HepG2 (cell line): ENCODE measurements around the gene SERPINF2. TPM values are rescaled to one million over a fixed set of nuclear protein-coding genes. Genes with fewer than 3 reads are reported as not detected.

Experiments used
- AGO2 ChIP-seq: fragments of 200-400 bp; formaldehyde crosslinking; optimal IDR thresholded peaks from 2 replicates; pipeline ENCODE3; 2017; ENCODE audit warnings: mild to moderate bottlenecking, low read depth, low read length, moderate library complexity
- ARNTL ChIP-seq: sonication (generic); formaldehyde crosslinking; IDR thresholded peaks from 2 replicates; pipeline ENCODE4 v1.4.0; 2020; ENCODE audit warnings: mild to moderate bottlenecking, missing genetic modification reagents
- FOXA3 ChIP-seq: IDR thresholded peaks from 2 replicates; pipeline ENCODE4 v1.6.1; 2016; ENCODE audit warnings: missing genetic modification reagents, missing compliant biosample characterization
- KDM1A ChIP-seq: IDR thresholded peaks from 2 replicates; pipeline ENCODE4 v1.6.1; 2016; ENCODE audit warnings: missing compliant biosample characterization
- KDM6A ChIP-seq: IDR thresholded peaks from 2 replicates; pipeline ENCODE4 v1.6.1; 2016; ENCODE audit warnings: low read depth
- KLF16 ChIP-seq, 2 experiments: sonication (generic) in 1 of 2; formaldehyde crosslinking in 1 of 2; IDR thresholded peaks; 2 replicates each; pipeline versions ENCODE4 v1.6.1 to v1.8.0; 2016 to 2023; ENCODE audit warnings: missing genetic modification reagents in 2 of 2, missing compliant biosample characterization in 1 of 2
- LCORL ChIP-seq, 2 experiments: fragments of 450-650 bp in 1 of 2; sonication (generic) in 1 of 2; formaldehyde crosslinking in 1 of 2; IDR thresholded peaks; 2 replicates each; pipeline versions ENCODE4 v1.5.0 to v1.6.1; 2017 to 2020; ENCODE audit warnings: antibody characterized with exemption in 1 of 2, missing genetic modification reagents in 1 of 2
- RFX3 ChIP-seq: IDR thresholded peaks from 2 replicates; pipeline ENCODE4 v1.6.1; 2016; ENCODE audit warnings: missing biosample characterization, missing genetic modification reagents
- SIN3B ChIP-seq: fragments of 150-350 bp; IDR thresholded peaks from 2 replicates; pipeline ENCODE4 v1.6.1; 2014; ENCODE audit warnings: low read length
- TARDBP ChIP-seq: sonication (generic); formaldehyde crosslinking; IDR thresholded peaks from 2 replicates; pipeline ENCODE4 v1.8.0; 2022; ENCODE audit warnings: mild to moderate bottlenecking, missing genetic modification reagents
- TBX3 ChIP-seq: fragments of 450-650 bp; IDR thresholded peaks from 2 replicates; pipeline ENCODE4 v1.6.1; 2017; ENCODE audit warnings: antibody characterized with exemption, mild to moderate bottlenecking, inconsistent platforms, borderline replicate concordance
- TCF7 ChIP-seq: sonication (generic); IDR thresholded peaks from 2 replicates; pipeline ENCODE4 v1.6.1; 2016; ENCODE audit warnings: antibody characterized with exemption, low read depth
- TGIF2 ChIP-seq: IDR thresholded peaks from 2 replicates; pipeline ENCODE4 v1.6.1; 2016; ENCODE audit warnings: control low read depth, missing compliant biosample characterization
- ZBTB20 ChIP-seq: sonication (generic); formaldehyde crosslinking; IDR thresholded peaks from 2 replicates; pipeline ENCODE4 v1.8.1; 2023; ENCODE audit warnings: missing genetic modification reagents, low read depth, mild to moderate bottlenecking, borderline replicate concordance
- ZNF460 ChIP-seq: sonication (generic); formaldehyde crosslinking; IDR thresholded peaks from 2 replicates; pipeline ENCODE4 v1.5.1; 2020; ENCODE audit warnings: missing genetic modification reagents, mild to moderate bottlenecking, borderline replicate concordance
- ZNF605 ChIP-seq: sonication (generic); formaldehyde crosslinking; IDR thresholded peaks from 2 replicates; pipeline ENCODE4 v1.8.0; 2022; ENCODE audit warnings: mild to moderate bottlenecking, missing genetic modification reagents
- ZNF746 ChIP-seq: sonication (generic); formaldehyde crosslinking; IDR thresholded peaks from 2 replicates; pipeline ENCODE4 v1.8.0; 2022; ENCODE audit warnings: mild to moderate bottlenecking, missing genetic modification reagents
- ZNF878 ChIP-seq: sonication (generic); formaldehyde crosslinking; IDR thresholded peaks from 2 replicates; pipeline ENCODE4 v1.8.1; 2023; ENCODE audit warnings: mild to moderate bottlenecking, missing genetic modification reagents, moderate library complexity
- ZNF891 ChIP-seq: sonication (generic); formaldehyde crosslinking; IDR thresholded peaks from 2 replicates; pipeline ENCODE4 v1.5.0; 2020; ENCODE audit warnings: mild to moderate bottlenecking, missing genetic modification reagents
- polyA plus RNA-seq, 8 experiments: library from polyadenylated mRNA; depleted of rRNA in 3 of 8; stranded (reverse) in 7 of 8; unstranded in 1 of 8; fragments of >200 nt; fragmentation: Illumina TruSeq in 4 of 8; extraction: Trizol in 4 of 8; gene quantifications; 2 replicates each; pipeline versions ENCODE4 v1.2.1 to v1.2.3, GENCODE V29; 2011 to 2016; ENCODE audit warnings: low read depth in 4 of 8, missing spikeins in 1 of 8, mixed read lengths in 1 of 8; ENCODE audit not compliant: insufficient read depth in 1 of 8
- total RNA-seq, 5 experiments: library from RNA; depleted of rRNA; stranded (reverse); fragments of >200 nt; fragmentation: Illumina TruSeq; extraction: Trizol; gene quantifications; 2 replicates each; pipeline ENCODE4 v1.2.3, GENCODE V29; 2016; ENCODE audit warnings: low read depth in 1 of 5
- TF ChIP-seq, protein P1 (sequence below): IDR thresholded peaks from 2 replicates; pipeline ENCODE4 v1.6.1; 2016; ENCODE audit warnings: missing genetic modification reagents, missing compliant biosample characterization
- TF ChIP-seq, protein P2 (sequence below): sonication (generic); formaldehyde crosslinking; IDR thresholded peaks from 2 replicates; pipeline ENCODE4 v1.5.0; 2020; ENCODE audit warnings: missing genetic modification reagents
- TF ChIP-seq, protein P3 (sequence below): sonication (generic); formaldehyde crosslinking; IDR thresholded peaks from 2 replicates; pipeline ENCODE4 v1.4.0; 2020; ENCODE audit warnings: low read depth, missing genetic modification reagents

Gene SERPINF2
- total and polyA plus RNA-seq, 2 of the 13 experiments (the other 11 are each of a cell fraction or from before 2014, with no cell fraction given) = 309 to 548 TPM

DNA sequence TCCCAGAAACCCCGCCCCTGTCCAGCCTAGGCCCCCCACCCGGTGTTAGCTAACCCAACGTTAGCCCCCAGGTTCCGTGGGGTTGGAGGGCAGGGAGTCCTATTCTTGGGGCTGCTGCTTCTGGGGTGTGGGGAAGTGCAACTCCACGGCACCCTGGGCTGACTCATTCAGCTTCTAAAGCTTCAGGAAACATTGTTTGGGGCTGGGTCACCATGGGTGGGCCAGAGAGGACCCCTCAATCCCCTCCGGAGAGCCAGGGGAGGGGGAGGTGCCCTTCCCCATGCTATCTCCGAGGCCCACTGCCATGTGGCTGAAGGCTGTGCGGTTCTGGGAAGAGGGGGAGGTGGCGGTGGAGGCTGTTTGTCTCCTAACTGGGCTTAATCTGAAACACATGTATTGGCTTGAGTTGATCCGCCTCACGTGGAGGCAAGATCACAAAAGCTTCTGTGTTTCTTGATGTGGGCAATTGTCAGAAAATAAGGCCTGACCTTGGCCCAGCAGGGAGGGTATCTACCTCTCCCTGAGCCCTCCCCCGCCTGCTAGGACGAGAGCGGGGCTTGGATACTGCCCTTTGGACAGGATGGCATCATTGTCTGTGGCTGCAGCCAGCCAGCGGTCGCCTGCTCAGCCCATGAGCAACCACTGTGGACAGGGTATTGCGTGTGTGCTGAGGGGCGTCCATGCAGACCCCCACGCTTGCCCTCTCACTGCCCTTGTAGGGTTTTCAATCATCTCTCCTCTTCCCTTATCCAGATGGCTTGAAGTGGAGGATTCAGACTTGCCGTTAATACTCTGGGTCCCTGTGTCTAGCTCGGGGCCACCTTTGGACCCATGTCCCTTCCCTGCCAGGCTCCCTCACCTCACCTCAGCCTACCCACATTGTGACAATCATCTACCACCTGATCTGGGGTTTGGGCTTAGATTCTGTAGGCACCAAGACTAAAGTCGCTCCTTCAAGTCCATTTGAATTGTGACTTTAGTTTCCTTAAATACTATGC lies 20.5 kb downstream of the SERPINF2 start (continued):
- TF ChIP-seq ARNTL (CRISPR knock-in tag) (peak; percentile 92), FOXA3 (CRISPR knock-in tag) (peak; percentile 79), KDM1A (CRISPR knock-in tag) (peak; percentile 56; the same call in 1 of the 2 replicates), KLF16 (CRISPR knock-in tag; IDR thresholded peaks at IDR 0.05) (peak in 1 of 2 experiments; percentile 80; a peak in 2 of 4 replicates), TARDBP (CRISPR knock-in tag) (peak; percentile 77), ZNF605 (CRISPR knock-in tag) (peak; percentile 83; the same call in 1 of the 2 replicates), LCORL (IDR thresholded peaks at IDR 0.05) (no peak), LCORL (CRISPR knock-in tag; IDR thresholded peaks at IDR 0.05) (peak; percentile 81; the same call in 1 of the 2 replicates), ZNF460 (CRISPR knock-in tag) (peak; percentile 20; the same call in 1 of the 2 replicates), ZBTB20 (CRISPR knock-in tag) (peak; percentile 5; the same call in 1 of the 2 replicates), TGIF2 (CRISPR knock-in tag) (peak; percentile 92), ZNF878 (CRISPR knock-in tag) (no peak), RFX3 (0 out of 2 replicates have a peak, but pooled peaks have one; percentile 13), SIN3B (peak; percentile 23; the same call in 1 of the 2 replicates), TBX3 (no peak), ZNF746 (peak; percentile 93), TCF7 (peak; percentile 71), ZNF891 (CRISPR knock-in tag) (peak; percentile 50; the same call in 1 of the 2 replicates), KDM6A (CRISPR knock-in tag) (peak; percentile 90), AGO2 (peak; percentile 73)
- TF ChIP-seq, protein P1, sequence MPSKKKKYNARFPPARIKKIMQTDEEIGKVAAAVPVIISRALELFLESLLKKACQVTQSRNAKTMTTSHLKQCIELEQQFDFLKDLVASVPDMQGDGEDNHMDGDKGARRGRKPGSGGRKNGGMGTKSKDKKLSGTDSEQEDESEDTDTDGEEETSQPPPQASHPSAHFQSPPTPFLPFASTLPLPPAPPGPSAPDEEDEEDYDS (CRISPR knock-in tag) = peak; percentile 72; the same call in 1 of the 2 replicates
- TF ChIP-seq, protein P2, sequence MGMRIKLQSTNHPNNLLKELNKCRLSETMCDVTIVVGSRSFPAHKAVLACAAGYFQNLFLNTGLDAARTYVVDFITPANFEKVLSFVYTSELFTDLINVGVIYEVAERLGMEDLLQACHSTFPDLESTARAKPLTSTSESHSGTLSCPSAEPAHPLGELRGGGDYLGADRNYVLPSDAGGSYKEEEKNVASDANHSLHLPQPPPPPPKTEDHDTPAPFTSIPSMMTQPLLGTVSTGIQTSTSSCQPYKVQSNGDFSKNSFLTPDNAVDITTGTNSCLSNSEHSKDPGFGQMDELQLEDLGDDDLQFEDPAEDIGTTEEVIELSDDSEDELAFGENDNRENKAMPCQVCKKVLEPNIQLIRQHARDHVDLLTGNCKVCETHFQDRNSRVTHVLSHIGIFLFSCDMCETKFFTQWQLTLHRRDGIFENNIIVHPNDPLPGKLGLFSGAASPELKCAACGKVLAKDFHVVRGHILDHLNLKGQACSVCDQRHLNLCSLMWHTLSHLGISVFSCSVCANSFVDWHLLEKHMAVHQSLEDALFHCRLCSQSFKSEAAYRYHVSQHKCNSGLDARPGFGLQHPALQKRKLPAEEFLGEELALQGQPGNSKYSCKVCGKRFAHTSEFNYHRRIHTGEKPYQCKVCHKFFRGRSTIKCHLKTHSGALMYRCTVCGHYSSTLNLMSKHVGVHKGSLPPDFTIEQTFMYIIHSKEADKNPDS (CRISPR knock-in tag) = 0 out of 2 replicates have a peak, but pooled peaks have one; percentile 48
- TF ChIP-seq, protein P3, sequence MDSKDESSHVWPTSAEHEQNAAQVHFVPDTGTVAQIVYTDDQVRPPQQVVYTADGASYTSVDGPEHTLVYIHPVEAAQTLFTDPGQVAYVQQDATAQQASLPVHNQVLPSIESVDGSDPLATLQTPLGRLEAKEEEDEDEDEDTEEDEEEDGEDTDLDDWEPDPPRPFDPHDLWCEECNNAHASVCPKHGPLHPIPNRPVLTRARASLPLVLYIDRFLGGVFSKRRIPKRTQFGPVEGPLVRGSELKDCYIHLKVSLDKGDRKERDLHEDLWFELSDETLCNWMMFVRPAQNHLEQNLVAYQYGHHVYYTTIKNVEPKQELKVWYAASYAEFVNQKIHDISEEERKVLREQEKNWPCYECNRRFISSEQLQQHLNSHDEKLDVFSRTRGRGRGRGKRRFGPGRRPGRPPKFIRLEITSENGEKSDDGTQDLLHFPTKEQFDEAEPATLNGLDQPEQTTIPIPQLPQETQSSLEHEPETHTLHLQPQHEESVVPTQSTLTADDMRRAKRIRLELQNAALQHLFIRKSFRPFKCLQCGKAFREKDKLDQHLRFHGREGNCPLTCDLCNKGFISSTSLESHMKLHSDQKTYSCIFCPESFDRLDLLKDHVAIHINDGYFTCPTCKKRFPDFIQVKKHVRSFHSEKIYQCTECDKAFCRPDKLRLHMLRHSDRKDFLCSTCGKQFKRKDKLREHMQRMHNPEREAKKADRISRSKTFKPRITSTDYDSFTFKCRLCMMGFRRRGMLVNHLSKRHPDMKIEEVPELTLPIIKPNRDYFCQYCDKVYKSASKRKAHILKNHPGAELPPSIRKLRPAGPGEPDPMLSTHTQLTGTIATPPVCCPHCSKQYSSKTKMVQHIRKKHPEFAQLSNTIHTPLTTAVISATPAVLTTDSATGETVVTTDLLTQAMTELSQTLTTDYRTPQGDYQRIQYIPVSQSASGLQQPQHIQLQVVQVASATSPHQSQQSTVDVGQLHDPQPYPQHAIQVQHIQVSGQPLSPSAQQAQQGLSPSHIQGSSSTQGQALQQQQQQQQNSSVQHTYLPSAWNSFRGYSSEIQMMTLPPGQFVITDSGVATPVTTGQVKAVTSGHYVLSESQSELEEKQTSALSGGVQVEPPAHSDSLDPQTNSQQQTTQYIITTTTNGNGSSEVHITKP (CRISPR knock-in tag) = 0 out of 2 replicates have a peak, but pooled peaks have one; percentile 52
